ENCODE data around the gene C11orf42.

Gene C11orf42

GRCh38 chr11:6206456-6207180 lies 1.3 kb downstream of the C11orf42 start:
- Mint-ChIP-seq H3K4me3 (no peak overlapping the region), H3K36me3 (ENCODE audit: low read depth) (peaks cover 27% of the 10 kb centered on the region), H3K4me1 (ENCODE audit: low read depth) (peaks cover 28% of the 10 kb centered on the region), H3K27me3 (no peaks in the 10 kb centered on the region), H3K9me3 (no peaks in the 10 kb centered on the region), H3K27ac (no peak overlapping the region)

- Mint-ChIP-seq H3K27ac (no peak overlapping the region), H3K27me3 (no peaks in the 10 kb centered on the region), H3K36me3 (ENCODE audit: low read depth) (peaks cover 13% of the 10 kb centered on the region), H3K9me3 (no peaks in the 10 kb centered on the region), H3K4me1 (ENCODE audit: low read depth) (no peaks in the 10 kb centered on the region), H3K4me3 (no peak overlapping the region)
Measured at GRCh38 chr11:6209801-6210200, 4.4 kb downstream of the C11orf42 start.

GRCh38 chr11:6210274-6210955 lies 5.1 kb downstream of the C11orf42 start:
- Mint-ChIP-seq H3K36me3 (ENCODE audit: low read depth) (peaks cover 13% of the 10 kb centered on the region), H3K27ac (no peak overlapping the region), H3K4me1 (ENCODE audit: low read depth) (no peaks in the 10 kb centered on the region), H3K4me3 (no peak overlapping the region), H3K9me3 (no peaks in the 10 kb centered on the region), H3K27me3 (no peaks in the 10 kb centered on the region)

- no peaks in the 10 kb centered on the region for H3K27me3 Mint-ChIP-seq
- H3K4me1 Mint-ChIP-seq (ENCODE audit: low read depth): no peaks in the 10 kb centered on the region
- no peak overlapping the region for H3K4me3 Mint-ChIP-seq
- no peak overlapping the region for H3K27ac Mint-ChIP-seq
- peaks cover 31% of the 10 kb centered on the region for H3K36me3 Mint-ChIP-seq (ENCODE audit: low read depth)
- no peaks in the 10 kb centered on the region for H3K9me3 Mint-ChIP-seq
Measured at GRCh38 chr11:6214530-6214929, 9.2 kb downstream of the C11orf42 start.

- no peaks in the 10 kb centered on the region for H3K9me3 Mint-ChIP-seq
- peaks cover 42% of the 10 kb centered on the region for H3K36me3 Mint-ChIP-seq (ENCODE audit: low read depth)
- no peak overlapping the region for H3K4me3 Mint-ChIP-seq
- no peak overlapping the region for H3K27ac Mint-ChIP-seq
- no peaks in the 10 kb centered on the region for H3K27me3 Mint-ChIP-seq
- H3K4me1 Mint-ChIP-seq (ENCODE audit: low read depth): no peaks in the 10 kb centered on the region
Measured at GRCh38 chr11:6216501-6216900, 11.1 kb downstream of the C11orf42 start.

GRCh38 chr11:6217722-6218121 lies 12.4 kb downstream of the C11orf42 start:
- Mint-ChIP-seq H3K27me3 (no peaks in the 10 kb centered on the region), H3K27ac (no peak overlapping the region), H3K9me3 (no peaks in the 10 kb centered on the region), H3K36me3 (ENCODE audit: low read depth) (peaks cover 51% of the 10 kb centered on the region), H3K4me3 (no peak overlapping the region), H3K4me1 (ENCODE audit: low read depth) (no peaks in the 10 kb centered on the region)

- Mint-ChIP-seq H3K4me1 (ENCODE audit: low read depth) (no peaks in the 10 kb centered on the region), H3K9me3 (no peaks in the 10 kb centered on the region), H3K4me3 (no peak overlapping the region), H3K27me3 (no peaks in the 10 kb centered on the region), H3K36me3 (ENCODE audit: low read depth) (peaks cover 51% of the 10 kb centered on the region), H3K27ac (no peak overlapping the region)
Measured at GRCh38 chr11:6219359-6219758, 14.0 kb downstream of the C11orf42 start.

DNA sequence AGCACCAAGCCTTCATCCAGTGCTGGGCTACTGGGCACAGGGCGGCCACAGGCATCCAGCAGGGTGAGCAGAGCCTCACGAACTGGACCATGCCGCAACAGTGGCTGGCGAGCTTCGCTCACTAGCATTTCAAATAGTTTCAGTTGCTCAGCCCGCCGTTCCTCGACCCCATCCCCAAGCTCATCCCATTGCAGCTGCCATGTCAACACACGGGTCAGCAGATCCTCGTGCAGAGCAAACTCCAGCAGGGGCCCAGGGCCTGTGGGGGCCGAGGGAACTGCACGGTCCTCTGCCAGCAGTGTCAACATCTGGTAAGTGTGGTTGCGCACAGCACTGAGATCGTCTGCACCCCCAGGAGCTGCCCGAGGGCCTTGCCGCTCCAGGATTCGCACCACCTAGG lies 18.5 kb downstream of the C11orf42 start:
- H3K9me3 Mint-ChIP-seq: no peaks in the 10 kb centered on the region
- peaks cover 24% of the 10 kb centered on the region for H3K4me1 Mint-ChIP-seq (ENCODE audit: low read depth)
- H3K36me3 Mint-ChIP-seq (ENCODE audit: low read depth): peaks cover 42% of the 10 kb centered on the region
- no peaks in the 10 kb centered on the region for H3K27me3 Mint-ChIP-seq
- no peak overlapping the region for H3K4me3 Mint-ChIP-seq
- H3K27ac Mint-ChIP-seq: no peak overlapping the region

DNA sequence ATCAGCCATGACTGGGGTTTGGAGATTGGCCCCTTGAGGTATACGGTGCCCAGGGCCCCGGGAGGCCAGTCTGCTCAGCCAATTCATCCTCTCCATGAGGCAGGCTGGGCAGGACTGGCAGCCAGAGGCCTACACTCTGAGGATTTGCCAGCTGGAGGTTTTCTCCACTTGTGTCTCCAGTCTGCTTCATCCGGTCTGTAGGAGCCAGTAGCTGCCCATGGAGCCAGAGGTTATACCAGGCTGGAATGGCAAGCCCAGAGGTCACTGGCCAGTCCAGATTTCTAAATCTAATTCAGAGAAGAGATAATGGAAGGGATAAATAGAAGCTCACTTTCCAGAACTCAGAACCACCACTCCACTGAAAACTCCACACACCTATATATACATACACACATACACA lies 19.1 kb downstream of the C11orf42 start:
- H3K27me3 Mint-ChIP-seq: no peaks in the 10 kb centered on the region
- H3K4me3 Mint-ChIP-seq: no peak overlapping the region
- no peaks in the 10 kb centered on the region for H3K9me3 Mint-ChIP-seq
- H3K4me1 Mint-ChIP-seq (ENCODE audit: low read depth): peaks cover 30% of the 10 kb centered on the region
- H3K36me3 Mint-ChIP-seq (ENCODE audit: low read depth): peaks cover 37% of the 10 kb centered on the region
- H3K27ac Mint-ChIP-seq: no peak overlapping the region

DNA sequence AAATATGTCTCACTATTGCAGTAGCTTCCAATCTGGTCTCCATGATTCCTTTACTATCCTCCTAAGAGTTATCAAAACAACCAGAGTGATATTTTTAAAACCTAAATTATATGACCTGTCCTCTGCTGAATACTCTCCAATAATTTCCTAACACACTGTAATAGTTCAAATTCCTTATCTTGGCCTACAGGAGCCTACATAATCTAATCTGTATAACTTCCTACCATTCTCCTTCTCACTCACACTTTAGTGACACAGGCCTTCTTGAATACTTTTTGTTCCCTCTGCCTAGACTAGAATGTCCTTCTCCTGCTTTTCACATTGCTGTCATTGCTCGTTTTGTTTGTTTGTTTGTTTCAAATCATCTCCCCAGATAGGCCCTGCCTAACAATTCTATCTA lies 19.7 kb downstream of the C11orf42 start:
- no peak overlapping the region for H3K4me3 Mint-ChIP-seq
- peak overlapping the region; percentile 8 for H3K27ac Mint-ChIP-seq
- no peaks in the 10 kb centered on the region for H3K27me3 Mint-ChIP-seq
- no peaks in the 10 kb centered on the region for H3K9me3 Mint-ChIP-seq
- peaks cover 36% of the 10 kb centered on the region for H3K4me1 Mint-ChIP-seq (ENCODE audit: low read depth)
- peaks cover 31% of the 10 kb centered on the region for H3K36me3 Mint-ChIP-seq (ENCODE audit: low read depth)

DNA sequence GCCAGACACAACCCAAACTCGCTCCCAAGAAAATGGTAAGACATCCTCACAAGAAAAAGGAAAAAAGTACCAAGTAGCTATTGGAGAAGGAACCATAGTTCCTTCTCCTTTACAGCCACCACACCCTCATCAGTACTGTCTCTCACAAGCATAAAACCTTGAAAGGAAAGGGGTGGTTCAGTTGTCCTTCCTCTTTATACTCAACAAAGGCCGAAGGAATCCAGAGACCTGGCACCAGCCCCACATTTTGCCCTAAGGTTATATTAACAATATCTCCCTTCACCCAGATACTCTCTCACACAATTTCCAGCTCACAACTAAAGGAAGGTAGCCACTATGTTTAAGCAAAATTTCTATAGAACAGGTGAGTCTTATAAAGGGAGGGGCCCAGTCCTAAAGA lies 20.5 kb downstream of the C11orf42 start:
- Mint-ChIP-seq H3K4me3 (no peak overlapping the region), H3K36me3 (ENCODE audit: low read depth) (peaks cover 25% of the 10 kb centered on the region), H3K9me3 (no peaks in the 10 kb centered on the region), H3K27me3 (no peaks in the 10 kb centered on the region), H3K27ac (no peak overlapping the region), H3K4me1 (ENCODE audit: low read depth) (peaks cover 45% of the 10 kb centered on the region)

- H3K27ac Mint-ChIP-seq: no peak overlapping the region
- H3K27me3 Mint-ChIP-seq: no peaks in the 10 kb centered on the region
- H3K36me3 Mint-ChIP-seq (ENCODE audit: low read depth): peaks cover 16% of the 10 kb centered on the region
- H3K4me1 Mint-ChIP-seq (ENCODE audit: low read depth): peaks cover 56% of the 10 kb centered on the region
- no peak overlapping the region for H3K4me3 Mint-ChIP-seq
- H3K9me3 Mint-ChIP-seq: no peaks in the 10 kb centered on the region
Measured at GRCh38 chr11:6228520-6228919, 23.2 kb downstream of the C11orf42 start.

DNA sequence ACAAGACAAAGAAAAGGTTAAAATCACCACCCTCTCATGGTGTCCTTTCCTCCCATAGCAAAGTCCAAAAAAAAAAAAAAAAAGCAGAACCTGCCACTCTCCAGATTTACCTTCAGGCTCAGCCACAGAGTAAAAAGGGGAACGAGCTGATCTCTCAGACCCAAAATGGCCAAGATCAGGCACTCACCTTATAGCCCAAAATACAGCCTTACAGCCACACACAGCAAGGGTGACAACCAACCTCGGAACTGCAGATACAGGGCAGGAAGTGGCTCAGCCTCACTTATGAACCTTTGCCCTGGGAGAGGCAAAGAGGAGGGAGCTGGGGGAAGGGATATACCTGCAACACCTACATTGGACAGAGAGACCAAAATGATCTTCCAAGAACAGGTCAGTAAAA lies 24.6 kb downstream of the C11orf42 start:
- H3K4me3 Mint-ChIP-seq: no peak overlapping the region
- H3K27me3 Mint-ChIP-seq: no peaks in the 10 kb centered on the region
- no peaks in the 10 kb centered on the region for H3K9me3 Mint-ChIP-seq
- H3K36me3 Mint-ChIP-seq (ENCODE audit: low read depth): peaks cover 13% of the 10 kb centered on the region
- no peak overlapping the region for H3K27ac Mint-ChIP-seq
- peaks cover 63% of the 10 kb centered on the region for H3K4me1 Mint-ChIP-seq (ENCODE audit: low read depth)

- H3K27ac Mint-ChIP-seq: no peak overlapping the region
- H3K9me3 Mint-ChIP-seq: no peaks in the 10 kb centered on the region
- peak overlapping the region; percentile 98 for H3K4me3 Mint-ChIP-seq
- no peaks in the 10 kb centered on the region for H3K27me3 Mint-ChIP-seq
- H3K4me1 Mint-ChIP-seq (ENCODE audit: low read depth): peaks cover 47% of the 10 kb centered on the region
- peaks cover 5% of the 10 kb centered on the region for H3K36me3 Mint-ChIP-seq (ENCODE audit: low read depth)
Measured at GRCh38 chr11:6232899-6233298, 27.5 kb downstream of the C11orf42 start.

- Mint-ChIP-seq H3K9me3 (no peaks in the 10 kb centered on the region), H3K4me3 (peak overlapping the region; percentile 98), H3K4me1 (ENCODE audit: low read depth) (peaks cover 42% of the 10 kb centered on the region), H3K27ac (peak overlapping the region; percentile 90), H3K27me3 (no peaks in the 10 kb centered on the region), H3K36me3 (ENCODE audit: low read depth) (peaks cover 5% of the 10 kb centered on the region)
Measured at GRCh38 chr11:6233984-6234386, 28.6 kb downstream of the C11orf42 start.

All from stimulated activated naive CD8-positive, alpha-beta T cell treated with anti-CD3 and anti-CD28 coated beads, Interleukin-15, Interleukin-2, amounts not matched to agents 100 ng/mL and 50 ng/mL, for 24 hours (primary cell).